Stimulated activated CD8-positive, alpha-beta memory T cell treated with anti-CD3 and anti-CD28 coated beads, Interleukin-15, amount 100 ng/mL, for 1 hour (primary cell): ENCODE measurements around the gene ATXN10.

Source experiments
- DNase-seq: peaks from one replicate; pipeline ENCODE4 v3.0.0-alpha.2; 2020; ENCODE audit warnings: low read depth

ATXN10 gene

GRCh38 chr22:45891996-45892621, 220.5 kb downstream of the ATXN10 start:
- DNase-seq: no peak

DNA sequence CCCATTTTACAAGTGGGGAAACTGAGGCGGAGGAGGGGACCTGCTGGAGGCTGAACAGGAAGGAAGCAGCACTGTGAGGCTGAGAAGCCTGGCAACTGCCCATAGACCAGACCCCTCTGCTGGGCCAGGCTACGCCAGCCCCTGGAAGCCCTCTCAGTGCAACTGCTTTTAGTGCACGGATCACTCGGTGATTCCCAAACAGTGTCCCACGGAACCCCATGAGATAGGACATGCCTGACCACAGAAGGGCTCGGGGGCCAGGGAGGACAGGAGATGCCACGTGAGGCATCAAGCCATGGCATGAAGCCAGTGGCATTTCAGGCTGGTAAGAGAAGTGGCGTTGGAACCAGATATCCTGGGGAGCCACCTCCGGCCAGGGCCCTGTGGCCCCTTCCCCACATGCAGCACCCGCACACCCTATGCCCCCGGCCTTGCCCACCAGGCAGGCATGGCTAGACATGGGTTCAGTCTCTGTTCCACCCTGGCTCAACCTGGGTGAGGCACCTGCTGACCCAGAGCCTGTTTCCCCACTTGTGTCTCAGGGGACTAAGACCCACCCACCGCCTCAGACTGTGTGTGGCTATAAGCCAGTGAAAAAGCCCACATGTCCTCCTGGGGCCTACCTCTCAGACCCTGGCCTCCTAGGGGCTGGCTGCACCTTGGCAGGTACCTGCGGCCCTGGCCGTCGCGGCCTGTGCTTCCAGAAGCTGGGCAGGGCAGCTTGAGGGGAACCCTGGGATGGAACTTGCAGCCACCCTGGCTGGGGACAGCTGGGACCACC, 221.2 kb downstream of the ATXN10 start:
- DNase-seq: no peak

DNA sequence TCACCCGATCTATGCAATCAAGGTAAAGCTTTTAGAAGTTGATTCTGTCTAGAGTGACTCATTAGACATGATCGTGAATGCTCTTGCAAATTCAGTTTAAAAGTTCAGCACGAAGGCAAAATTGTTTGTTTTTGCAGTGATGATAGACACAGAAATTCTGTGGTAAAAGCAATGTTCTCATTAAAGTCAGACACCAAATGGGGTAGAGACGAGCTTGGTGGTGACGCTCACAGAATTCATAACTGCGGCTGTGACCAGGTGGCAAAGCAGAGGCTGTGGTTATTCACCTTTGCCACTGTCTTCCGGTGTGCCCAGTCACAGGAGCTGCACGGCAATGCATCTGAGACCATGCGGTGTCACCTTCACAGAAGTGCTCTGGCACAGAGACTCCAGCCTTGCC, 221.9 kb downstream of the ATXN10 start:
- no peak for DNase-seq
